ENCODE measurements around the gene SMIM11.
"Not testable (repeated sequence)": the region's sequence is repeated elsewhere in the genome, so short reads cannot be mapped to it uniquely, and the experiment has no call there.

The SMIM11 gene

DNA sequence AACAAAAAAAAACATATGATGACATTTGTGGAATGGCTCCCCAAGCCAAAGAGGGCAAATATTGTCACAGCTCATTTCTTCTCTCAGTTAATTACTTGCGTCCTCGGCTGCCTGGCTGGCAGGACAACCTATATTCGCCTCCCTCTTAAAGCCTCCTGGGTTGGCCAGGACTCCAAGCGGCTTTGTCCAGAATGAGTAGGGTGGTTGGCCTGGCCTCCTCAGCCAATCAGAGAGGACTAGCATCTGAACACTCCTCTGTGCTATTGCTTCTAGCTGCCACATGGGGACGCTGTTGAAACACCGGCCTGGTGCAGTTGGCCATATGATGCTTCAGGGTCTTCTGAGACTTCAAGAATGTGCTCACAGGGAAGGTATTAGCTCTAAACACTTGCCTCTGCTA is 53.1 kb downstream of the SMIM11 start:
- DNase-seq = not testable (repeated sequence)

DNA sequence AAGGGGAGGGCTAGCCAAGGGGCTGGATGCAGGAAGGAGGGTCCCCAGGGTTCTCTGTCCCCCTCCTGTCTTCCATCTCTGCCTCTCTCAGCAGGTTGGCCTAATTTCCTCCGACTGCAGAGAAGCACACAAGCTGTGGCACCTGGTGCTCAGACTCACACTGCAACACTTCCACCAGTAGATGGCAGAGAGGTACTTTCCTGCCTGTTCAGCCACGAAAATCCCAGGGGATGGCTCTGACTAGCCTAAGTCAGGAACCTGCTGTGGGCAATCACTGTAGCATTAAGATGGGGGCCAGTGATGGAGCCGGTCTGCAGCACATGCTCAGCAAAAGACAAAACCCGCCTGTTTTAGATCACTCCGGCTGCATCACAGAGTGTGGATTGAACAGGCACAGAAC is 54.4 kb downstream of the SMIM11 start:
- DNase-seq = not testable (repeated sequence)

Measured in DMS53 (cell line).